ENCODE data around the gene ASB6. TPM values are rescaled to one million over a fixed set of nuclear protein-coding genes. Genes with fewer than 3 reads are reported as not detected.

Gene ASB6
- total and polyA plus RNA-seq, 2 of the 13 experiments (the other 11 are each of a cell fraction or from before 2014, with no cell fraction given), result 8.2 to 8.4 TPM

DNA sequence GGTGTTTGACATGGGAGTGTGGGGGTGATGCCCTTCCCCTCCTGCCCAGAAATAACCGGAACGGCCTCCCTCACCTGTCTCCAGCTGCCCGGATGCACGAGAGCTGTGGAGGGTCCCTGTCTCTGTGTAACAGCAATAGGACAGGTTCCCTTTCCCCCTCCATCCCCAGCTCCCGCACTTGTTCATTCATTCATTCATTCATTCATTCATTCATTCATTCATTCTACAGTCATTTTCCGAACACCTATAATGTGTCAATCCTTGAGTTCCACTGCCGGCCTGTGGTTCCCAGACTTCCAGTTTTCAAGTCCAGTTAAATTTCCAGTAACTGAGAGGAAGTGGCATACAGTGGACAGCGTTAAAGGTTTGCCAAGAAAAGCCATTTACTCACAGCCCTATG, 30.8 kb upstream of the ASB6 start:
- Histone ChIP-seq H3K9ac (ENCODE audit: insufficient read depth, low read depth, low read length) (no peak overlapping the region), H3K36me3 (replicated peaks in 1 of 2; ENCODE audit: control insufficient read depth in 1 of 2, insufficient read depth in 2 of 2, low read length in 2 of 2) (no peaks in the 10 kb centered on the region), H3K27me3 (ENCODE audit: control insufficient read depth in 1 of 2, insufficient read depth in 2 of 2, low read length in 2 of 2) (peaks cover 16 to 83% of the 10 kb centered on the region in 2 experiments), H3K79me2 (ENCODE audit: insufficient read depth, low read length) (no peaks in the 10 kb centered on the region), H2AFZ (ENCODE audit: low read length) (no peak overlapping the region), H3K4me2 (ENCODE audit: low read depth, low read length) (no peak overlapping the region), H3K4me1 (ENCODE audit: insufficient read depth, low read length) (no peaks in the 10 kb centered on the region), H4K20me1 (ENCODE audit: insufficient read depth, low read length) (no peaks in the 10 kb centered on the region), H3K4me3 (replicated peaks in 1 of 3; ENCODE audit: insufficient read depth in 1 of 3, low read depth in 2 of 3, low read length in 3 of 3) (no peak overlapping the region), H3K27ac (ENCODE audit: extremely low read length, insufficient read depth, low read length) (no peak overlapping the region), H3K9me3 (ENCODE audit: low read length) (no peaks in the 10 kb centered on the region)
- ChIA-PET POLR2A (no interaction called here), CTCF (ENCODE audit: low intra/inter-chr PET ratio, low total read pairs) (no interaction called here)
- in situ Hi-C loops (cut with HindIII; ENCODE audit: extremely low pct_ligation_motif_present, low pct_unique_long_range_greater_than_20kb) (no loop called here), intact Hi-C loops (cut with micrococcal nuclease; ENCODE audit: unreplicated experiment) (no loop called here)
- WGBS (ENCODE audit: low lambda C conversion rate), result 10% methylated on average over 8 of the region's 8 CpGs
- ATAC-seq, result no peak
- no peak for FAIRE-seq
- no peak for DNase-seq (ENCODE audit: low spot score)
- BruUV-seq (replicated peaks), result no TSS peak
- no peak for TF ChIP-seq ZFP36L2 (CRISPR knock-in tag; IDR thresholded peaks at IDR 0.05)
- no peak for TF ChIP-seq TEAD3 (CRISPR knock-in tag; optimal IDR thresholded peaks at IDR 0.05; ENCODE audit: borderline replicate concordance)
- TF ChIP-seq CC2D1A (CRISPR knock-in tag; IDR thresholded peaks at IDR 0.05), result no peak
- no peak for TF ChIP-seq CHD2 (IDR thresholded peaks at IDR 0.05; ENCODE audit: low read depth, low read length)
- TF ChIP-seq, protein P1, sequence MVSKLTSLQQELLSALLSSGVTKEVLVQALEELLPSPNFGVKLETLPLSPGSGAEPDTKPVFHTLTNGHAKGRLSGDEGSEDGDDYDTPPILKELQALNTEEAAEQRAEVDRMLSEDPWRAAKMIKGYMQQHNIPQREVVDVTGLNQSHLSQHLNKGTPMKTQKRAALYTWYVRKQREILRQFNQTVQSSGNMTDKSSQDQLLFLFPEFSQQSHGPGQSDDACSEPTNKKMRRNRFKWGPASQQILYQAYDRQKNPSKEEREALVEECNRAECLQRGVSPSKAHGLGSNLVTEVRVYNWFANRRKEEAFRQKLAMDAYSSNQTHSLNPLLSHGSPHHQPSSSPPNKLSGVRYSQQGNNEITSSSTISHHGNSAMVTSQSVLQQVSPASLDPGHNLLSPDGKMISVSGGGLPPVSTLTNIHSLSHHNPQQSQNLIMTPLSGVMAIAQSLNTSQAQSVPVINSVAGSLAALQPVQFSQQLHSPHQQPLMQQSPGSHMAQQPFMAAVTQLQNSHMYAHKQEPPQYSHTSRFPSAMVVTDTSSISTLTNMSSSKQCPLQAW (CRISPR knock-in tag; IDR thresholded peaks at IDR 0.05), result no peak
- TF ChIP-seq, protein P2, sequence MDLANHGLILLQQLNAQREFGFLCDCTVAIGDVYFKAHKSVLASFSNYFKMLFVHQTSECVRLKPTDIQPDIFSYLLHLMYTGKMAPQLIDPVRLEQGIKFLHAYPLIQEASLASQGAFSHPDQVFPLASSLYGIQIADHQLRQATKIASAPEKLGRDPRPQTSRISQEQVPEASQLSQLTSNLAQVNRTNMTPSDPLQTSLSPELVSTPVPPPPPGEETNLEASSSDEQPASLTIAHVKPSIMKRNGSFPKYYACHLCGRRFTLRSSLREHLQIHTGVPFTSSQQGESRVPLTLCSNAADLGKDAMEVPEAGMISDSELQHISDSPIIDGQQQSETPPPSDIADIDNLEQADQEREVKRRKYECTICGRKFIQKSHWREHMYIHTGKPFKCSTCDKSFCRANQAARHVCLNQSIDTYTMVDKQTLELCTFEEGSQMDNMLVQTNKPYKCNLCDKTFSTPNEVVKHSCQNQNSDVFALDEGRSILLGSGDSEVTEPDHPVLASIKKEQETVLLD (CRISPR knock-in tag; IDR thresholded peaks at IDR 0.05; ENCODE audit: low read depth), result no peak
- TF ChIP-seq, protein P3, sequence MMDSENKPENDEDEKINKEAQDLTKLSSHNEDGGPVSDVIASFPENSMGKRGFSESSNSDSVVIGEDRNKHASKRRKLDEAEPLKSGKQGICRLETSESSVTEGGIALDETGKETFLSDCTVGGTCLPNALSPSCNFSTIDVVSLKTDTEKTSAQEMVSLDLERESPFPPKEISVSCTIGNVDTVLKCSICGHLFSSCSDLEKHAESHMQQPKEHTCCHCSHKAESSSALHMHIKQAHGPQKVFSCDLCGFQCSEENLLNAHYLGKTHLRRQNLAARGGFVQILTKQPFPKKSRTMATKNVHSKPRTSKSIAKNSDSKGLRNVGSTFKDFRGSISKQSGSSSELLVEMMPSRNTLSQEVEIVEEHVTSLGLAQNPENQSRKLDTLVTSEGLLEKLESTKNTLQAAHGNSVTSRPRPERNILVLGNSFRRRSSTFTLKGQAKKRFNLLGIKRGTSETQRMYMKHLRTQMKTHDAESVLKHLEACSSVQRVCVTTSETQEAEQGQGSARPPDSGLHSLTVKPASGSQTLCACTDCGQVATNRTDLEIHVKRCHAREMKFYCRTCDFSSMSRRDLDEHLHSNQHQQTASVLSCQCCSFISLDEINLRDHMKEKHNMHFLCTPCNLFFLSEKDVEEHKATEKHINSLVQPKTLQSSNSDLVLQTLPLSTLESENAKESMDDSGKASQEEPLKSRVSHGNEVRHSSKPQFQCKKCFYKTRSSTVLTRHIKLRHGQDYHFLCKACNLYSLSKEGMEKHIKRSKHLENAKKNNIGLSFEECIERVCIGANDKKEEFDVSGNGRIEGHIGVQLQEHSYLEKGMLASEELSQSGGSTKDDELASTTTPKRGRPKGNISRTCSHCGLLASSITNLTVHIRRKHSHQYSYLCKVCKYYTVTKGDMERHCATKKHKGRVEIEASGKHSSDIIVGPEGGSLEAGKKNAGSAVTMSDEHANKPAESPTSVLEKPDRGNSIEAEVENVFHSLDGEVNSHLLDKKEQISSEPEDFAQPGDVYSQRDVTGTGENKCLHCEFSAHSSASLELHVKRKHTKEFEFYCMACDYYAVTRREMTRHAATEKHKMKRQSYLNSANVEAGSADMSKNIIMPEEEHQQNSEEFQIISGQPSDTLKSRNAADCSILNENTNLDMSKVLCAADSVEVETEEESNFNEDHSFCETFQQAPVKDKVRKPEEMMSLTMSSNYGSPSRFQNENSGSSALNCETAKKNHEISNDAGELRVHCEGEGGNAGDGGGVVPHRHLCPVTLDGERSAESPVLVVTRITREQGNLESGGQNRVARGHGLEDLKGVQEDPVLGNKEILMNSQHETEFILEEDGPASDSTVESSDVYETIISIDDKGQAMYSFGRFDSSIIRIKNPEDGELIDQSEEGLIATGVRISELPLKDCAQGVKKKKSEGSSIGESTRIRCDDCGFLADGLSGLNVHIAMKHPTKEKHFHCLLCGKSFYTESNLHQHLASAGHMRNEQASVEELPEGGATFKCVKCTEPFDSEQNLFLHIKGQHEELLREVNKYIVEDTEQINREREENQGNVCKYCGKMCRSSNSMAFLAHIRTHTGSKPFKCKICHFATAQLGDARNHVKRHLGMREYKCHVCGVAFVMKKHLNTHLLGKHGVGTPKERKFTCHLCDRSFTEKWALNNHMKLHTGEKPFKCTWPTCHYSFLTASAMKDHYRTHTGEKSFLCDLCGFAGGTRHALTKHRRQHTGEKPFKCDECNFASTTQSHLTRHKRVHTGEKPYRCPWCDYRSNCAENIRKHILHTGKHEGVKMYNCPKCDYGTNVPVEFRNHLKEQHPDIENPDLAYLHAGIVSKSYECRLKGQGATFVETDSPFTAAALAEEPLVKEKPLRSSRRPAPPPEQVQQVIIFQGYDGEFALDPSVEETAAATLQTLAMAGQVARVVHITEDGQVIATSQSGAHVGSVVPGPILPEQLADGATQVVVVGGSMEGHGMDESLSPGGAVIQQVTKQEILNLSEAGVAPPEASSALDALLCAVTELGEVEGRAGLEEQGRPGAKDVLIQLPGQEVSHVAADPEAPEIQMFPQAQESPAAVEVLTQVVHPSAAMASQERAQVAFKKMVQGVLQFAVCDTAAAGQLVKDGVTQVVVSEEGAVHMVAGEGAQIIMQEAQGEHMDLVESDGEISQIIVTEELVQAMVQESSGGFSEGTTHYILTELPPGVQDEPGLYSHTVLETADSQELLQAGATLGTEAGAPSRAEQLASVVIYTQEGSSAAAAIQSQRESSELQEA (CRISPR knock-in tag; IDR thresholded peaks at IDR 0.05; ENCODE audit: not compliant biosample characterization), result no peak
